Erythroblast (primary cell): Measurements from ENCODE around the gene PTPRD.

Experiments used
- GATA1 ChIP-seq: IDR thresholded peaks from 2 replicates; pipeline ENCODE4 v1.6.1; 2011; ENCODE audit warnings: low read depth, mild to moderate bottlenecking, control low read depth, low read length, moderate library complexity
- POLR2A ChIP-seq: IDR thresholded peaks from 2 replicates; pipeline ENCODE4 v1.6.1; 2011; ENCODE audit warnings: mild to moderate bottlenecking, low read length

DNA sequence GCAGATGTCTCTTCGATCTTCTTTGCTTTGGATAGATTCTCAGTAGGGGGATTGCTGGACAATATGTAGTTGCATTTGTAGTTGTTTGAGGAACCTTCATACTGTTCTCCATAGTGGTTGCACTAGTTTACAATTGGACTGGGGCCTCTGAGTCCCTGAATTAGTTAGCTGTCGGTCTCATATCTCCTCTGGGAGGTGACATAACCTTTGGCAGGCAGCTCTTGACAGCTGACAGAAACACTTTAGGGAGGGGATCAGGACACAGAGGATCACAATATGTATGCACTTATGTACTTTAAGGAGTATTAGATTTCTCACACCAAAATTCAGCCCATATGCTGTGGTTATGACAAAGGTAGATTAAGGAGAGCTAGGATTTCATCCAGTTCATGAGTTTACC lies 1533.3 kb downstream of the PTPRD start:
- TF ChIP-seq POLR2A, result no peak
- TF ChIP-seq GATA1, result no peak
